Stimulated activated naive CD8-positive, alpha-beta T cell treated with anti-CD3 and anti-CD28 coated beads, Interleukin-15, amount 100 ng/mL, for 72 hours (primary cell): Measurements from ENCODE around the gene MAGIX.
"Not testable (repeated sequence)": the region's sequence is repeated elsewhere in the genome, so short reads cannot be mapped to it uniquely, and the experiment has no call there.

Experiments
- ATAC-seq: fragments of 150-1000 bp; cut with Tn5 transposase; 2 replicates; pipeline ENCODE4 v1.10.0; 2021; ENCODE audit warnings: mild to moderate bottlenecking, moderate library complexity
- DNase-seq, 2 donors: peaks; one replicate each; pipeline ENCODE4 v3.0.0; 2021 to 2022
- H3K27ac Mint-ChIP-seq, 2 donors: one replicate each; pipeline ENCODE4 v1.8.0; 2022; ENCODE audit warnings: mild to moderate bottlenecking in 2 of 2, mixed read lengths in 2 of 2, moderate library complexity in 2 of 2
- H3K27me3 Mint-ChIP-seq: one replicate; pipeline ENCODE4 v1.8.0; 2022; ENCODE audit warnings: mixed read lengths
- H3K4me1 Mint-ChIP-seq: one replicate; pipeline ENCODE4 v1.8.0; 2022; ENCODE audit warnings: mild to moderate bottlenecking, mixed read lengths
- H3K4me3 Mint-ChIP-seq, 2 donors: one replicate each; pipeline ENCODE4 v1.8.0; 2022; ENCODE audit warnings: mild to moderate bottlenecking in 2 of 2, mixed read lengths in 2 of 2, moderate library complexity in 1 of 2
- H3K9me3 Mint-ChIP-seq, 2 donors: one replicate each; pipeline ENCODE4 v1.8.0; 2022; ENCODE audit warnings: mixed read lengths in 2 of 2

MAGIX gene

DNA sequence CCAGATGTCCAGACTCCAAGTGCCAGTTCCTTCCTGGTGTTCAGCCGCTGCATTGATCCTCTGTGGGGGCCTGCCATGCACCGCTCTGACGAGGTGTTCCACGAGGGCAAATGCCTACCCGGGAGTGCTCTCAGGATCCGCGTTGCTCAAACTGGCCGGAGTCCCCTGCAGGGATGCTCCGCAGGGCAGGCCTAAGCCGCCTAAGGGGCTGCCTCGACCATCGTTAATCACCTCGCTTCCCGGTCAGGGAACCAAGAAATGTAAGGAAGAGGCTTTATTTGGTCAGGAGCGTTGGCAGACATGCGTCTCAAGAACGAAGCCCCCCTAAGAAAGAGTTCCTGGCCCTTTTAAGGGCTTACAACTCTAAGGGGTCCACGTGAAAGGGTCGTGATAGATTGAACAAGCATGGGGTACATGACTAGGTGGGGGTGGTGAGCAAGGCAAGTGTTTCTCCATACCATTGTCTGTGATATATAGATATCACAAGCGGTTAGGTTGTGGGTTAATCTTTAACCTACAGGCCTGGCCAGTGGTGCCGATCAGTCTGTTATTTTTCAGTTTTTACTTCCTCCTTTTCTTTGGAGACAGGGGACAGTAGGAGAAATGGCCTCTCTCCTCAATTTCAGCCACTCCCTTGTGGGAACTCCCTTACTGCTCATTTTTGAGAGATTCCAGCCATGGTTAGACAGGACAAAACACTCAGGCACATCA, 14.0 kb upstream of the MAGIX start:
- not testable (repeated sequence) for H3K4me1 Mint-ChIP-seq, H3K4me3 Mint-ChIP-seq, H3K9me3 Mint-ChIP-seq, DNase-seq, H3K27me3 Mint-ChIP-seq, ATAC-seq, H3K27ac Mint-ChIP-seq

DNA sequence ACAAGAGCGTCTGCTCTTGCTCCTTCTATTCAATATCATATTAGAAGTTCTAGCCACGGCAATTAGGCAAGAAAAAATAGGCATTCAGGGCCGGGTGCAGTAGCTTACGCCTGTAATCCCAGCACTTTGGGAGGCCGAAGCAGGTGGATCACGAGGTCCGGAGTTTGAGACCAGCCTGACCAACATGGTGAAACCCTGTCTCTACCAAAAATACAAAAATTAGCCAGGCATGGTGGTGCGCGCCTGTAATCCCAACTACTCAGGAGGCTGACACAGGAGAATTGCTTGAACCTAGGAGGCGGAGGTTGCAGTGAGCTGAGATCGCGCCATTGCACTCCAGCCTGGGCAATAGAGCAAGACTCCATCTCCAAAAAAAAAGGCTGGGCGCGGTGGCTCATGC, 13.3 kb upstream of the MAGIX start:
- H3K9me3 Mint-ChIP-seq, H3K4me1 Mint-ChIP-seq, H3K27me3 Mint-ChIP-seq, H3K27ac Mint-ChIP-seq, ATAC-seq, H3K4me3 Mint-ChIP-seq, DNase-seq: not testable (repeated sequence)

DNA sequence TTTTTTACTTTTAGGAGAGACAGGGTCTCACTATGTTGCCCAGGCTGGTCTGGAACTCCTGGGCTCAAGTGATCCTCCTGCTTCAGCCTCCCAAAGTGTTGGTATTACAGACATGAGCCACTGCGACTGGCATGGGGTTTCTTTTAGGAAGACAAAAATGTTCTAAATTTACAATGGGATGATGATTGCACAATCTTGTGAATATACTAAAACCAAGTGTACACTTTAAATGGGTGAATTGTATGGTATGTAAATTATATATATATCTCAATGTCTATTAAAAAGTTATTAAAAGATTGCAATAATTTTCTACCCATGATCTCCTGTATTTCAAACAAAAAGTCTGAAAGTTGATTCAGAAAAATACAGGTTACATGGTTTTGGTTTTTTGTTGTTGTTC, 9.1 kb upstream of the MAGIX start:
- Mint-ChIP-seq H3K4me1 (peaks cover 9% of the 10 kb centered on the region), H3K27ac (no peak overlapping the region), H3K9me3 (no peaks in the 10 kb centered on the region), H3K4me3 (no peak overlapping the region), H3K27me3 (no peaks in the 10 kb centered on the region)
- DNase-seq: no peak
- ATAC-seq: no peak

DNA sequence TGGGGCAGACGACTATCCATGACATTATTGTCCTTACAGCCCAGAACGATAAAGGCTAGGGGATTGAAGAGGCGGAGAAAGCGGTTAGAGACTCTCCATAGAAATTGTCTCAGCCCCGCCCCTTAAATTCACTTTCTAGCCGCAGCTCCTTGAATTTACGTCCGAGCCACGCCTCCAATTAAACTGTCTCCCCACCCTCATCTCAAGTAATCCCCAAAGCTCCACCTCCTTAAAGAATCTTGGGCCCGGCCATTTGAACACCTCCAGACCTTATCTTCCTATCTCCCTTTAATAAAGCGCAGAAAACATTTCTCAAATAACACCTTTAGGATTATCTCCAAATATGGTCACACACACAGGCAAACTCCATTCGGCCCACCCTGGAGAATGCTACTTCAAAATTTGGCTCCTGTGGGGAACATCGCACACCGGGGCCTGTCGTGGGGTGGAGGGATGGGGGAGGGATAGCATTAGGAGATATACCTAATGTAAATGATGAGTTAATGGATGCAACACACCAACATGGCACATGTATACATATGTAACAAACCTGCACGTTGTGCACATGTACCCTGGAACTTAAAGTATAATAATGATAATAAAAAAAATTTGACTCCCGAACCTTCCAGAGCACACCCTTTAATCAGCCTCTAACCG, 7.2 kb upstream of the MAGIX start:
- peak overlapping the region; percentile 28 to 97 for H3K27ac Mint-ChIP-seq
- DNase-seq: peak; percentile 26 to 45
- ATAC-seq: peak; percentile 41
- no peaks in the 10 kb centered on the region for H3K9me3 Mint-ChIP-seq
- H3K4me3 Mint-ChIP-seq: peak overlapping the region; percentile 94
- peaks cover 9% of the 10 kb centered on the region for H3K4me1 Mint-ChIP-seq
- H3K27me3 Mint-ChIP-seq: no peaks in the 10 kb centered on the region

DNA sequence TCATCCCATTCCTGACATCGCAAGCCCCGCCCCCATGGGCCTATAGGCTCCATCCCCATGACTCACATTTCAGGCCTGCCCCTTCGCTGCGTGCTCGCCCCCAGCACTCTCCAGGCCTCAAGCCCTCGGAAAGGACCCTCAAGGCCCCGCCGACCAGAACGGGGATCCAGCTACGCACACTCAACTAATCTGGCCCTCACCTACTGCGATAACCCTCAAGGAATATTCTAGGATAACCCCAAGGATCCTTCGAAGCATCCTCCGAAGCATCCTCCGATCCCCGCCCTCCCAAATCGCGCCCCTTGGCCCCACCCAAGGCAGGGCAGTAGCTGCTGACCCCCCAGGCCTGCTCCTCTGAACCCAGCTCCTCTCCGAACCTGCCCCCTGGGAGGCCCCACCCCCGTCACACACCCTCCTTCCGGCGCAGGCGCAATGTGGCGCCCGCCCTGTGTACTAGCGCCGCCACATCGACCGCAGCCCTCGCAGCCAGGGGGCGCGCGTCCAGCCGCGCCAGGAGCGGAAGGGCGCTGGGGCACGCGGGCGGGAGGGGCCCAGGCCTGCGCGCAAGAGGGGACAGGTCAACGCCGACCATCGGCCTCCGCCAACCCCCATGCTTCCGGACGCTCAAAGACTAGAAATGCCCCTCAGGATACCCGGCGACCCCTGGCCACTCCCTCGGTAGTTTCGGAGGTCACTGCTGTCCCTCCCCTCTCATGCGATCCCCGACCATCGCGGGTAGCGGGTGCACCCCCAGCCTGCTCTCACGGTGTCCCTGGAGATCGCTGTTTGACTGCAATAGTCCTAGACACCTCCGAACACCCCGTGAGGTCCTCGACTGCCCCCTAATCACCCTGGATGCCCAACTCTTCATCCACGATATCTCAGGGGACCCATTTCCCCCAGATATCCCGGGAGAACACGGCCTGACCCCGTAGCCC, 6.4 kb upstream of the MAGIX start:
- Mint-ChIP-seq H3K9me3 (no peaks in the 10 kb centered on the region), H3K27ac (peak overlapping the region; percentile 97 to 98), H3K27me3 (no peaks in the 10 kb centered on the region), H3K4me3 (peak overlapping the region; percentile 94), H3K4me1 (peaks cover 9% of the 10 kb centered on the region)
- DNase-seq: peak; percentile 82 to 87
- peak; percentile 92 for ATAC-seq

DNA sequence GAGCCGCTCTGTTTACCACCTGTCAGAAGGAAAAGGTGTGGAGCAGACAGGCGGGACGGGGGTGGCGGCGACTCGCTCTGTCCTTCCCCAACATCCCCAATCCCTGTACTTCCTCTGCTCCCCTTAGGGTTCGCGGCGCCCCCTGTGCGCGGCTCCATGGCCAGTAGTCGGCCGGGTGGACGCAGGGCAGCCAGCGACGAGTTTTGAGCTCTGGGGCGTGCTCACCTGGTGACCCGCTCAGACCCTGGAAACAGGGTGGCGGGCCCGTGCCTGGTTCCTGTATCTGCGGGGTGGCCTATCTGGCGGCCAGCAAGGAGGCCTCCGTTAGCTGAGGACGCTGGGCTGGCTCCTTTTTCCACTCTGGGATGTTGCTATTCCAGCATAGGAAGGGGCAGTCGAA, 5.4 kb upstream of the MAGIX start:
- H3K4me1 Mint-ChIP-seq: peaks cover 9% of the 10 kb centered on the region
- no peak for DNase-seq
- H3K27me3 Mint-ChIP-seq: no peaks in the 10 kb centered on the region
- H3K27ac Mint-ChIP-seq: peak overlapping the region in 1 of 2 donors; percentile 27
- ATAC-seq: no peak
- peak overlapping the region in 1 of 2 donors; percentile 13 for H3K4me3 Mint-ChIP-seq
- H3K9me3 Mint-ChIP-seq: no peaks in the 10 kb centered on the region

DNA sequence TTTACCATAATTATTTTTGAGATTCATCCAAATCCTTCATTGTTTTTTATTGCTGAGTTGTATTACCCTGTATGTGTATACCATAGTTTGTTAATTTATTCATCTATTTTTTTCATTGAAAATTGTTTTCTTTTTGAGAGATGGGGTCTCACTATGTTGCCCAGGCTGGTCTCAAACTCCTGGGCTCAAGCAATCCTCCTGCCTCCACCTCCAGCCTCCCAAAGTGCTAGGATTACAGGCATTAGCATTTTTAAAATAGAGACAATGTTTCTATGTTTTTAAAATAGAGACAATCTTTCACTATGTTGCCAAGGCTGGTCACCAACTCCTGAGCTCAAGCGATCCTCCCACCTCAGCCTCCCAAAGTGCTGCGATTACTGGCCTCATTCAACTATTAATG, 1.6 kb upstream of the MAGIX start:
- H3K27ac Mint-ChIP-seq: no peak overlapping the region
- ATAC-seq (no peak), DNase-seq (no peak)
- H3K9me3 Mint-ChIP-seq: no peaks in the 10 kb centered on the region
- H3K4me3 Mint-ChIP-seq: no peak overlapping the region
- H3K27me3 Mint-ChIP-seq: no peaks in the 10 kb centered on the region
- peaks cover 26% of the 10 kb centered on the region for H3K4me1 Mint-ChIP-seq

DNA sequence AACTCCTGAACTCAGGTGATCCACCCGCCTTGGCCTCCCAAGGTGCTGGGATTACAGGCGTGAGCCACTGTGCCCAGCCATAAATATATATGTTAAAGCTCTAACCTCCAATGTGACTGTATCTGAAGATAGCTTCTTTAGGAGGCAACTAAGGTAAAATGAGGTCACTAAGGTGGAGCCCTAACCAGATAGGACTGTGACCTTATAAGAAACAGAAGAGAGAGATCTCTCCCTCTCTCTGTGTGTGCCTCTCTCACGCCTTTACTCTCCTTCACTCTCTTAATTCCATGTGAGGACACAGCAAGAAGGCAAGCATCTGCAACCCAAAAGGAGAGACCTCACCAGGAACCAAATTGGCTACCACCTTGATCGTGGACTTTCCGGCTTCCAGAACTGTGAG, 926 bp upstream of the MAGIX start:
- ATAC-seq: no peak
- H3K27me3 Mint-ChIP-seq: no peaks in the 10 kb centered on the region
- no peak overlapping the region for H3K4me3 Mint-ChIP-seq

DNA sequence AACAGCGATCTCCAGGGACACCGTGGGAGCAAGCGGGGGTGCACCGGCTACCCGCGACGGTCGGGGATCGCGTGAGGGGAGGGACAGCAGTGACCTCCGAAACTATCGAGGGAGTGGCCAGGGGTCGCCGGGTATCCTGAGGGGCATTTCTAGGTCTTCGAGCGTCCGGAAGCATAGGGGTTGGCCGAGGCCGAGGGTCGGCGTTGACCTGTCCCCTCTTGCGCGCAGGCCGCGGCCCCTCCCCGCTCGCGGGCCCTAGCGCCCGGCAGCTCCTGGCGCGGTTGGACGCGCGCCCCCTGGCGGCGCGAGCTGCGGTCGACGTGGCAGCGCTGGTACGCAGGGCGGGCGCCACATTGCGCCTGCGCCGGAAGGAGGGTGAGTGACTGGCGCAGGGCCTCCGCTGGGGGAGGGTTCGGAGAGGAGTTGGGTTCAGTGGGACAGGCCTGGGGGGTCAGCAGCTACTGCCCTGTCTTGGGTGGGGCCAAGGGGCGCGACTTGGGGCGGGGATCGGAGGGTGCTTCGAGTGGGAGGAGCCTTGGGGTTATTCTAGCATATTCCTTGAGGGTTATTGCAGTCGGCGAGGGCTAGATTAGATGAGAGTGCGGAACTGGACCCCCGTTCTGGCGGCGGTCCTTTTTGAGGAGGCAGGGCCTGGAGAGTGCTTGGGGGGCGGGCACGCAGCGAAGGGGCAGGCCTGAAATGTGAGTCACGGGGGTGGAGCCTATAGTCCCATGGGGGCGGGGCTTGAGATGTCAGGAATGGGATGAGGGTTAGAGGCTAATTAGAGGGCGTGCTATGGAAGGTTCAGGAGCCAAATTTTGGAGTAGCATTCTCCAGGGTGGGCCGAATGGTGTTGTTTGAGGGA, 1.2 kb downstream of the MAGIX start:
- H3K27ac Mint-ChIP-seq: peak overlapping the region; percentile 96 to 97
- H3K27me3 Mint-ChIP-seq: no peaks in the 10 kb centered on the region
- peaks cover 41% of the 10 kb centered on the region for H3K4me1 Mint-ChIP-seq
- DNase-seq (peak; percentile 82), ATAC-seq (peak; percentile 68)
- peak overlapping the region; percentile 86 to 91 for H3K4me3 Mint-ChIP-seq
- no peaks in the 10 kb centered on the region for H3K9me3 Mint-ChIP-seq

More for the DNA sequence above, 926 bp upstream of the MAGIX start:
- no peaks in the 10 kb centered on the region for H3K9me3 Mint-ChIP-seq
- H3K4me1 Mint-ChIP-seq: peaks cover 29% of the 10 kb centered on the region
- H3K27ac Mint-ChIP-seq: no peak overlapping the region
- no peak for DNase-seq

DNA sequence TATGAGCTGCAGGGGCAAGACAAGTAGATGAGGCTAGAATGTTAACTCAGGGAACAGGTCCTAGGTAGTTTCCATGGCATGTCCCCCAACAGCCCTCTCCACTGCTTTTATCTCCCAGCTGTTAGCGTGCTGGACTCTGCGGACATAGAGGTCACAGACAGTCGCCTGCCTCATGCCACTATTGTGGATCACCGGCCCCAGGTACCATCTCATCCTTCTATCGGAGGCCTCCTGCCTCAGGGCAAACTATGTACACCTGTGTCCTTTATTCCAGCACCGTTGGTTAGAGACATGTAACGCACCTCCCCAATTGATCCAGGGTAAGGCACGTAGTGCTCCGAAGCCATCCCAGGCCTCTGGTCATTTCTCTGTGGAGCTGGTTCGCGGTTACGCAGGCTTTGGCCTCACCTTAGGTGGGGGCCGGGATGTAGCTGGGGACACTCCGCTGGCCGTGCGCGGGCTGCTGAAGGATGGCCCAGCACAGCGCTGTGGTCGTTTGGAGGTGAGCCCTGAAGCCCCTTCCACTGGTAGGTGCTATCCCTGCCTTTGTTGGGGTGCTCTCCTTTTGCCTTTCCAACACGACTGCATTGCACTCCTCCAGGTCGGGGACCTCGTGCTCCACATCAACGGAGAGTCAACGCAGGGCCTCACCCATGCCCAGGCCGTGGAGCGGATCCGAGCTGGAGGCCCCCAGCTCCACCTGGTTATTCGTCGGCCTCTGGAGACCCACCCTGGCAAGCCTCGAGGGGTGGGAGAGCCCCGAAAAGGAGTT, 2.2 kb downstream of the MAGIX start:
- Mint-ChIP-seq H3K9me3 (no peaks in the 10 kb centered on the region), H3K4me3 (peak overlapping the region; percentile 0 to 85), H3K4me1 (peaks cover 41% of the 10 kb centered on the region), H3K27me3 (no peaks in the 10 kb centered on the region), H3K27ac (peak overlapping the region in 1 of 2 donors; percentile 65)
- no peak for ATAC-seq
- no peak for DNase-seq

DNA sequence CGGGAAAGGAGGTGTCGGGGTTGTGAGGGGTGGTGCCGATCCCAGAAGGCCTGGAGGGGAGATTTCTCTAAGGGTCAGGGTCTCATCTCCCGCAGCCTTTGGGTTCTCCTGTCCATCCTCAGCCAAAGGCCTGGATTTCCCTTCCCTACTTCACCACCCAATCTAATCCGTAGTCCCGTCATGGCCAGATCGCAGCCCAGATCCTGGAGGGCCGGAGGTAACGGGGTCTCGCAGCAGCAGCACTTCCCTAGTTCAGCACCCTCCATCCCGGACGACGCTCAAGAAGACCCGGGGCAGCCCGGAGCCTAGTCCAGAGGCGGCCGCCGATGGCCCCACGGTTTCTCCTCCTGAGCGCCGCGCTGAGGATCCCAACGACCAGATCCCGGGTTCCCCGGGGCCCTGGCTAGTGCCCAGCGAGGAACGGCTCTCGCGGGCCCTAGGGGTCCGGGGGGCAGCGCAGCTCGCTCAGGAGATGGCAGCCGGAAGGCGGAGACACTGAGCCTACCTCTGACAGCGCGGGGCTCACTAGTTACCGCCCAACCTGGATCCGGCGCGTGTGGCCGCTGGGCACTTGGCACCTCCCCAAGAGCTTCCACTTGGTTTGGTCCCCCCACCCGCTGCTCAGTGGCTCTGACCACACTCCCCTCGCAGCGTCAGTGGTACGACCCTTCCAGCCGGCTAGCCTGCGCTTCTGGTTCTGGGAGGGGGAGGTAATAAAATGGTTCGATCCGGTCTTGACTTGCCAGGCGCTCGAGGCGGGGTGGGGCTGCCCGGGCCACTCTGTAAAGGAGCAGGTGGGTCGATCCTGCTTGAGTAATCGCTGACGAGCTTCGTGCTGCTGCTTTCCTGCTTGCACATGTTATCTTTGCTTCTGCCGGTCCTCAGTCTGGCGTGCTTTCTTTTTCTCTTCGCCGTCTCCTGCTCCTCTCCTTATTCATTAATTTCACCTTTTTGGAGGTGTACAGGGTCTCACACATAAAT, 3.6 kb downstream of the MAGIX start:
- no peaks in the 10 kb centered on the region for H3K27me3 Mint-ChIP-seq
- no peaks in the 10 kb centered on the region for H3K9me3 Mint-ChIP-seq
- peaks cover 43% of the 10 kb centered on the region for H3K4me1 Mint-ChIP-seq
- H3K4me3 Mint-ChIP-seq: peak overlapping the region; percentile 85 to 96
- ATAC-seq (peak; percentile 75), DNase-seq (peak; percentile 85 to 87)
- peak overlapping the region; percentile 86 to 99 for H3K27ac Mint-ChIP-seq

DNA sequence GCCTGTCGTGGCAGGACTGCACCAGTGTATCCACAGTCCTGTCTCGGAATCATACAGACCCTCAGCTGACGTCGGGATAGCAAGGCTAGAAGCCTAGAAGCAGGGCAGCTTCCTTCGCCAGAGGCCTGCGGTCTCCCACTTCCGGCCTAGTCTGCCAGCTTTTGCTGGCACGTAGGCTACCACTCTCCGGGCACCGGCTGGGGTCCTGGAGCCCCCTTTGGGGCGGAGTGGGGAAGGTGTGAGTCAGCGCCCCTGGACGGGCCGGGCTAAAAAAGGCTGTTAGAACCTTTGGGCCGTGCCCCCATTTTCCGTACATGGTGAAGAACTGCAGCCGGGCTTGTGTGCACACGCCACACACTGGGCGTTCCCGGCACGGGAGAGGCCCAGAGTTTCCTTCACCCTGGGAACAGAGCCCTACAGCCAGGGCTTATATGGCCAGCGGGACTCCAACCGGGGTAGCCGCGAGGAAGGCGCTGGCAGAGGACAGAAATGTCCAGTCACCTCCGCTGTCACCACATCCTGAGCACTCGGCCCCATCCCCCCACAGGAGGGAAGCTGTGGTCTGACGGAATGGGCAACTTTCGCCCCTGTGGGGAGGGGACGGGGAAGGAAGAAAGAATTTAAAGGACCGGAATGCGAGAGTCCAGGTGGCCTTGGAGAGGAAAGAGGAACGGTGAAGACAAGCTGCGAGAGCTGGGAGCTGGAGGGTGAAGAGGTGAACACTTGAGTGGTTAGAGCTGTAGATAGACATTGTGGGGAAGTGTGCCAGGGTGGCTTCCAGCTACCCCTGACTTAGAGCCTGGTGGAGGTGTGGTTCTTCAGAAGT, 4.6 kb downstream of the MAGIX start:
- no peaks in the 10 kb centered on the region for H3K9me3 Mint-ChIP-seq
- ATAC-seq (peak; percentile 36), DNase-seq (peak; percentile 56 to 59)
- H3K27me3 Mint-ChIP-seq: no peaks in the 10 kb centered on the region
- H3K4me3 Mint-ChIP-seq: peak overlapping the region; percentile 85 to 96
- H3K4me1 Mint-ChIP-seq: peaks cover 47% of the 10 kb centered on the region
- peak overlapping the region; percentile 86 to 99 for H3K27ac Mint-ChIP-seq

DNA sequence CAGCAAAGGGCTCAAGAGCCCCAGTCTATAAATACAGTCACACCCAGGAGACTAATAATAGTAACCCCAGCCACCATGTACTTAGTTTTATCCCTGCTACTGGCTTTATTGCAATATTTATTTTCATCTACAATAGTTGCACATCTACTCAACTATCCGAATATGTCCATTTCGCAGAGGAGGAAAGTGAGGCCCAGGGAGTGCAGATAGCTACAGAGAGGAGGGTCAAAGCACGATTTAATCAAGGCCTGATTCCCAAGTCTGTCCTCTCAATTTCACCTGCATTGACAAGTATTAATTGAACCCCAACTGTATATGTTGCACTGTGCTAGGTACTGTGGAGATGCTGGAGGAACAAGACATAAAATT, 5.2 kb downstream of the MAGIX start:
- DNase-seq (no peak), ATAC-seq (no peak)
- peak overlapping the region; percentile 85 to 96 for H3K4me3 Mint-ChIP-seq
- H3K27me3 Mint-ChIP-seq: no peaks in the 10 kb centered on the region
- H3K27ac Mint-ChIP-seq: peak overlapping the region in 1 of 2 donors; percentile 52
- H3K9me3 Mint-ChIP-seq: no peaks in the 10 kb centered on the region
- peaks cover 49% of the 10 kb centered on the region for H3K4me1 Mint-ChIP-seq
